HepG2 (cell line): ENCODE results near the gene SSBP4. TPM values are rescaled to one million over a fixed set of nuclear protein-coding genes. Genes with fewer than 3 reads are reported as not detected.

Experiments used
- ATAC-seq: fragments of 200-7000 bp; cut with Tn5 transposase; 3 replicates; pipeline ENCODE4 v1.9.1; 2020; ENCODE audit warnings: mild to moderate bottlenecking, moderate library complexity
- BruUV-seq: library from RNA; stranded (reverse); fragments of 400-500 nt; replicated peaks from 2 replicates; lab custom pipeline; 2021; lab: Mats Ljungman, UMichigan
- CTCF ChIA-PET: fragments of 300-600 bp; formaldehyde crosslinking; extraction: SDS; loops from one replicate; lab custom pipeline; 2021; ENCODE audit warnings: low total read pairs, inconsistent platforms, low intra/inter-chr PET ratio; lab: Yijun Ruan, JAX
- POLR2A ChIA-PET: fragments of 350-600 bp; sonication (Branson Sonifier 250); formaldehyde crosslinking; loops from one replicate; lab custom pipeline; 2020; ENCODE audit warnings: antibody characterized with exemption, inconsistent platforms; lab: Yijun Ruan, JAX
- DNase-seq: peaks from one replicate; pipeline ENCODE4 v3.0.0-alpha.2; 2015; ENCODE audit warnings: low spot score
- FAIRE-seq: peaks from 3 replicates; lab custom pipeline; 2011; peaks lifted over from hg19 to GRCh38; lab: Jason Lieb, UNC
- H2AFZ ChIP-seq: one replicate; pipeline ENCODE4 v1.6.1; 2011; ENCODE audit warnings: low read length, inconsistent platforms
- H3K27ac ChIP-seq: fragments of 300-600 bp; 3 replicates; pipeline ENCODE4 v1.8.0; 2011; ENCODE audit warnings: mixed run types, mild to moderate bottlenecking, mixed read lengths, low read length, inconsistent platforms; ENCODE audit not compliant: insufficient read depth; ENCODE audit errors: extremely low read length
- H3K27me3 ChIP-seq, 2 experiments: fragments of 200-600 bp in 1 of 2; 2 replicates in 1 of 2; 3 replicates in 1 of 2; pipeline versions ENCODE4 v1.6.0 to v1.8.0; 2011; ENCODE audit warnings: low read length in 2 of 2, mild to moderate bottlenecking in 2 of 2, moderate library complexity in 2 of 2, inconsistent platforms in 1 of 2; ENCODE audit not compliant: insufficient read depth in 2 of 2, control insufficient read depth in 1 of 2
- H3K36me3 ChIP-seq, 2 experiments: fragments of 200-600 bp in 1 of 2; replicated peaks in 1 of 2; 2 replicates in 1 of 2; 3 replicates in 1 of 2; pipeline versions ENCODE4 v1.5.1 to v1.8.0; 2011; ENCODE audit warnings: low read length in 2 of 2, inconsistent platforms in 1 of 2; ENCODE audit not compliant: insufficient read depth in 2 of 2, control insufficient read depth in 1 of 2
- H3K4me1 ChIP-seq: 2 replicates; pipeline ENCODE4 v1.5.1; 2012; ENCODE audit warnings: low read length, inconsistent platforms; ENCODE audit not compliant: insufficient read depth
- H3K4me2 ChIP-seq: 2 replicates; pipeline ENCODE4 v1.6.0; 2011; ENCODE audit warnings: low read depth, low read length, inconsistent platforms
- H3K4me3 ChIP-seq, 3 experiments: fragments of 200-600 bp in 1 of 3; sonication (generic), shearing (Covaris generic) in 1 of 3; replicated peaks in 1 of 3; 2 replicates each; pipeline ENCODE4 v1.5.1; 2011 to 2016; ENCODE audit warnings: low read length in 3 of 3, inconsistent platforms in 2 of 3, low read depth in 2 of 3, mild to moderate bottlenecking in 2 of 3, control low read depth in 1 of 3, mixed read lengths in 1 of 3; ENCODE audit not compliant: insufficient read depth in 1 of 3
- H3K79me2 ChIP-seq: one replicate; pipeline ENCODE4 v1.6.1; 2011; ENCODE audit warnings: low read length, inconsistent platforms; ENCODE audit not compliant: insufficient read depth
- H3K9ac ChIP-seq: 2 replicates; pipeline ENCODE4 v1.6.0; 2011; ENCODE audit warnings: mild to moderate bottlenecking, low read depth, low read length, inconsistent platforms; ENCODE audit not compliant: insufficient read depth
- H3K9me3 ChIP-seq: 2 replicates; pipeline ENCODE4 v1.5.1; 2012; ENCODE audit warnings: mild to moderate bottlenecking, low read length
- H4K20me1 ChIP-seq: 2 replicates; pipeline ENCODE4 v1.6.0; 2011; ENCODE audit warnings: inconsistent platforms, mild to moderate bottlenecking, low read length, moderate library complexity; ENCODE audit not compliant: insufficient read depth
- AKAP8 ChIP-seq: sonication (generic); formaldehyde crosslinking; IDR thresholded peaks from 2 replicates; pipeline ENCODE4 v1.5.1; 2020; ENCODE audit warnings: mild to moderate bottlenecking, missing genetic modification reagents
- ARNTL ChIP-seq: sonication (generic); formaldehyde crosslinking; IDR thresholded peaks from 2 replicates; pipeline ENCODE4 v1.4.0; 2020; ENCODE audit warnings: mild to moderate bottlenecking, missing genetic modification reagents
- BHLHE40 ChIP-seq: IDR thresholded peaks from 2 replicates; pipeline ENCODE4 v1.6.1; 2011; ENCODE audit warnings: low read length, improper control_type of control experiment
- ETV6 ChIP-seq: sonication (generic); formaldehyde crosslinking; conservative IDR thresholded peaks from 2 replicates; pipeline ENCODE4 v1.4.0; 2020; ENCODE audit warnings: missing genetic modification reagents
- HIVEP1 ChIP-seq: sonication (generic); formaldehyde crosslinking; IDR thresholded peaks from 2 replicates; pipeline ENCODE4 v1.4.0; 2020; ENCODE audit warnings: mild to moderate bottlenecking, missing genetic modification reagents
- KAT2B ChIP-seq: fragments of 150-350 bp; IDR thresholded peaks from 2 replicates; pipeline ENCODE4 v1.6.1; 2014; ENCODE audit warnings: low read depth, low read length, borderline replicate concordance
- KDM2A ChIP-seq: sonication (generic); formaldehyde crosslinking; IDR thresholded peaks from 2 replicates; pipeline ENCODE4 v1.4.0; 2020; ENCODE audit warnings: low read depth, missing genetic modification reagents, borderline replicate concordance
- MAZ ChIP-seq, 2 experiments: sonication (generic) in 1 of 2; formaldehyde crosslinking in 1 of 2; IDR thresholded peaks; 2 replicates each; pipeline versions ENCODE4 v1.5.0 to v1.6.1; 2012 to 2020; ENCODE audit warnings: low read depth in 2 of 2, mild to moderate bottlenecking in 2 of 2, borderline replicate concordance in 1 of 2, improper control_type of control experiment in 1 of 2, low read length in 1 of 2, missing genetic modification reagents in 1 of 2, moderate library complexity in 1 of 2
- MED13 ChIP-seq: sonication (generic); formaldehyde crosslinking; IDR thresholded peaks from 2 replicates; pipeline ENCODE4 v1.5.0; 2020; ENCODE audit warnings: missing genetic modification reagents
- PCBP1 ChIP-seq: fragments of 200-400 bp; formaldehyde crosslinking; IDR thresholded peaks from 2 replicates; pipeline ENCODE4 v1.6.1; 2017; ENCODE audit warnings: mild to moderate bottlenecking, low read depth, low read length, borderline replicate concordance
- SMAD3 ChIP-seq: sonication (generic); formaldehyde crosslinking; IDR thresholded peaks from 2 replicates; pipeline ENCODE4 v1.4.0; 2020; ENCODE audit warnings: missing genetic modification reagents
- STAG1 ChIP-seq: sonication (generic); formaldehyde crosslinking; IDR thresholded peaks from 2 replicates; pipeline ENCODE4 v1.4.0; 2020; ENCODE audit warnings: missing genetic modification reagents
- TBX2 ChIP-seq: sonication (generic); formaldehyde crosslinking; IDR thresholded peaks from 2 replicates; pipeline ENCODE4 v1.5.0; 2020; ENCODE audit warnings: missing genetic modification reagents, mild to moderate bottlenecking, borderline replicate concordance
- ZBTB7B ChIP-seq: sonication (generic); formaldehyde crosslinking; IDR thresholded peaks from 2 replicates; pipeline ENCODE4 v1.4.0; 2020; ENCODE audit warnings: missing genetic modification reagents
- ZC3H4 ChIP-seq: sonication (generic); formaldehyde crosslinking; IDR thresholded peaks from 2 replicates; pipeline ENCODE4 v1.4.0; 2020; ENCODE audit warnings: missing genetic modification reagents, borderline replicate concordance
- ZNF512 ChIP-seq: sonication (generic); formaldehyde crosslinking; IDR thresholded peaks from 2 replicates; pipeline ENCODE4 v1.4.0; 2020; ENCODE audit warnings: mild to moderate bottlenecking, missing genetic modification reagents
- WGBS: methylation state at CpG from one replicate; pipeline ENCODE4 v1.1.6; 2017; ENCODE audit warnings: low lambda C conversion rate; 5-methylcytosine and 5-hydroxymethylcytosine counted together
- in situ Hi-C: cut with HindIII; loops from 2 replicates; pipeline ENCODE4 v1.10.0; 2017; ENCODE audit warnings: low pct_unique_long_range_greater_than_20kb; ENCODE audit not compliant: extremely low pct_ligation_motif_present
- intact Hi-C: fragments of 100-400 bp; cut with micrococcal nuclease; formaldehyde crosslinking; loops from one replicate; pipeline ENCODE4 v1.10.0; 2022; ENCODE audit not compliant: unreplicated experiment
- polyA plus RNA-seq, 8 experiments: library from polyadenylated mRNA; depleted of rRNA in 3 of 8; stranded (reverse) in 7 of 8; unstranded in 1 of 8; fragments of >200 nt; fragmentation: Illumina TruSeq in 4 of 8; extraction: Trizol in 4 of 8; gene quantifications; 2 replicates each; pipeline versions ENCODE4 v1.2.1 to v1.2.3, GENCODE V29; 2011 to 2016; ENCODE audit warnings: low read depth in 4 of 8, missing spikeins in 1 of 8, mixed read lengths in 1 of 8; ENCODE audit not compliant: insufficient read depth in 1 of 8
- total RNA-seq, 5 experiments: library from RNA; depleted of rRNA; stranded (reverse); fragments of >200 nt; fragmentation: Illumina TruSeq; extraction: Trizol; gene quantifications; 2 replicates each; pipeline ENCODE4 v1.2.3, GENCODE V29; 2016; ENCODE audit warnings: low read depth in 1 of 5
- TF ChIP-seq, protein P1 (sequence below): sonication (generic); formaldehyde crosslinking; IDR thresholded peaks from 2 replicates; pipeline ENCODE4 v1.8.0; 2022; ENCODE audit warnings: missing genetic modification reagents, mild to moderate bottlenecking, borderline replicate concordance
- TF ChIP-seq, protein P2 (sequence below): sonication (generic); formaldehyde crosslinking; IDR thresholded peaks from 2 replicates; pipeline ENCODE4 v1.5.0; 2020; ENCODE audit warnings: missing genetic modification reagents
- TF ChIP-seq, protein P3 (sequence below): sonication (generic); formaldehyde crosslinking; IDR thresholded peaks from 2 replicates; pipeline ENCODE4 v1.5.0; 2020; ENCODE audit warnings: mild to moderate bottlenecking, missing genetic modification reagents

SSBP4 gene
- total and polyA plus RNA-seq, 2 of the 13 experiments (the other 11 are each of a cell fraction or from before 2014, with no cell fraction given): 20.8 to 39.5 TPM

DNA sequence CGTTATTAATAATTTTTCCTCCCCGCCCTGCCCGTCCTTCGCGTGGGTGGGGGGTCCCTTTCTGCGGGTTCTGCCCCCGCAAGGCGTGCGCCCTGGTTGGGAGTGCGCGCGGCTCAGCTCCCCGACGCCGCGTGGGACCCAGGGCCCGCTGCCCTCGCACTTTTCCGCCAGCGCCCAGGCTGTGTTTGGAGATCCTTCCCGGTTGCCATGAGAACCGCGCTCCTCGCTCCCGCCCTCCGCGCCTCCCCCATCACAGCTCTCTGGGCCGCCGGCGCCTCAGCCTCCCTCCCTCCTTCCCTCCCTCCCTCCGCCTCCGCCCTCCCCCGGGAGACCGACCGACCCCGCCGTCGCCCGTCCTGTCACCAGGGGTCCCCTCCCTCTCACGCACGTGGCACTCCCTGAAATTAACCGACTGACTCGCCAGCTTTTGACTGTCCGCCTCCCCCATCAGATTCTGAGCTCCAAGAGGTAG lies 2.4 kb upstream of the SSBP4 start:
- WGBS: 2% methylated on average over 44 of the region's 44 CpGs
- BruUV-seq: no TSS peak
- no peaks in the 10 kb centered on the region for H3K27me3 ChIP-seq
- peak overlapping the region; percentile 42 to 78 (median 54) for H3K4me3 ChIP-seq
- ATAC-seq (peak; percentile 53), FAIRE-seq (no peak), DNase-seq (peak; percentile 70)
- in situ Hi-C loops (loop anchor here (10.0 kb wide), 2 partner anchors 142 to 212 kb away; partner anchors contain the start of genes IQCN and RAB3A), intact Hi-C loops (no loop called here)
- no peaks in the 10 kb centered on the region for H3K36me3 ChIP-seq
- no peak overlapping the region for H2AFZ ChIP-seq
- ChIA-PET POLR2A (interaction anchor here (0.6 to 3.7 kb wide), 10 partner anchors 15 to 135 kb away, joined by 3 to 25 read pairs (median 4); partner anchors contain the start of genes GDF15, JUND and LSM4), CTCF (no interaction called here)
- peaks cover 16% of the 10 kb centered on the region for H3K79me2 ChIP-seq
- no peaks in the 10 kb centered on the region for H3K9me3 ChIP-seq
- H3K9ac ChIP-seq: peak overlapping the region; percentile 64
- H3K27ac ChIP-seq: peak overlapping the region; percentile 47
- peaks cover 66% of the 10 kb centered on the region for H3K4me1 ChIP-seq
- peaks cover 6% of the 10 kb centered on the region; the same call in 1 of the 2 replicates for H4K20me1 ChIP-seq
- peak overlapping the region; percentile 85 for H3K4me2 ChIP-seq
- TF ChIP-seq KDM2A (CRISPR knock-in tag): 0 out of 2 replicates have a peak, but pooled peaks have one; percentile 25
- TF ChIP-seq ZNF512 (CRISPR knock-in tag): no peak
- TF ChIP-seq HIVEP1 (CRISPR knock-in tag): peak; percentile 69
- TF ChIP-seq, protein P1, sequence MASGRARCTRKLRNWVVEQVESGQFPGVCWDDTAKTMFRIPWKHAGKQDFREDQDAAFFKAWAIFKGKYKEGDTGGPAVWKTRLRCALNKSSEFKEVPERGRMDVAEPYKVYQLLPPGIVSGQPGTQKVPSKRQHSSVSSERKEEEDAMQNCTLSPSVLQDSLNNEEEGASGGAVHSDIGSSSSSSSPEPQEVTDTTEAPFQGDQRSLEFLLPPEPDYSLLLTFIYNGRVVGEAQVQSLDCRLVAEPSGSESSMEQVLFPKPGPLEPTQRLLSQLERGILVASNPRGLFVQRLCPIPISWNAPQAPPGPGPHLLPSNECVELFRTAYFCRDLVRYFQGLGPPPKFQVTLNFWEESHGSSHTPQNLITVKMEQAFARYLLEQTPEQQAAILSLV: peak; percentile 71; the same call in 1 of the 2 replicates
- TF ChIP-seq, protein P2, sequence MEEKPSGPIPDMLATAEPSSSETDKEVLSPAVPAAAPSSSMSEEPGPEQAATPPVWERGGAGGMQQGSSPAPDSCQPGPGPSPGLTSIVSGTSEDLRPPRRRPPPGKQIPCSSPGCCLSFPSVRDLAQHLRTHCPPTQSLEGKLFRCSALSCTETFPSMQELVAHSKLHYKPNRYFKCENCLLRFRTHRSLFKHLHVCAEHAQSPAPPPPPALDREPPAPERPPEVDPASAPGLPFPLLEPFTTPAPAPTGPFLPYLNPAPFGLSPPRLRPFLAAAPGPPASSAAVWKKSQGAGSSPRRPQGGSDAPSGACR: no peak
- TF ChIP-seq PCBP1: peak; percentile 89; the same call in 1 of the 2 replicates
- no peak for TF ChIP-seq STAG1 (CRISPR knock-in tag)
- TF ChIP-seq MED13 (CRISPR knock-in tag): 0 out of 2 replicates have a peak, but pooled peaks have one; percentile 18
- no peak for TF ChIP-seq ETV6 (CRISPR knock-in tag)
- peak; percentile 17; the same call in 1 of the 2 replicates for TF ChIP-seq TBX2
- TF ChIP-seq, protein P3, sequence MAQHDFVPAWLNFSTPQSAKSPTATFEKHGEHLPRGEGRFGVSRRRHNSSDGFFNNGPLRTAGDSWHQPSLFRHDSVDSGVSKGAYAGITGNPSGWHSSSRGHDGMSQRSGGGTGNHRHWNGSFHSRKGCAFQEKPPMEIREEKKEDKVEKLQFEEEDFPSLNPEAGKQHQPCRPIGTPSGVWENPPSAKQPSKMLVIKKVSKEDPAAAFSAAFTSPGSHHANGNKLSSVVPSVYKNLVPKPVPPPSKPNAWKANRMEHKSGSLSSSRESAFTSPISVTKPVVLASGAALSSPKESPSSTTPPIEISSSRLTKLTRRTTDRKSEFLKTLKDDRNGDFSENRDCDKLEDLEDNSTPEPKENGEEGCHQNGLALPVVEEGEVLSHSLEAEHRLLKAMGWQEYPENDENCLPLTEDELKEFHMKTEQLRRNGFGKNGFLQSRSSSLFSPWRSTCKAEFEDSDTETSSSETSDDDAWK (CRISPR knock-in tag): no peak
- no peak for TF ChIP-seq ZBTB7B (CRISPR knock-in tag)
- TF ChIP-seq BHLHE40: no peak
- no peak for TF ChIP-seq ZC3H4 (CRISPR knock-in tag)
- no peak for TF ChIP-seq ARNTL (CRISPR knock-in tag)
- no peak for TF ChIP-seq SMAD3
- 0 out of 2 replicates have a peak, but pooled peaks have one; percentile 38 for TF ChIP-seq AKAP8 (CRISPR knock-in tag)
- TF ChIP-seq KAT2B: no peak
- TF ChIP-seq MAZ (IDR thresholded peaks at IDR 0.05; ENCODE audit: borderline replicate concordance, low read depth, low read length): peak; percentile 93
- TF ChIP-seq MAZ (CRISPR knock-in tag; IDR thresholded peaks at IDR 0.05; ENCODE audit: low read depth): peak; percentile 59; the same call in 1 of the 2 replicates
